Left cardiac atrium (tissue), 4 donors: ENCODE measurements around the gene GFOD2. TPM values are rescaled to one million over a fixed set of nuclear protein-coding genes. Genes with fewer than 3 reads are reported as not detected.
"Not testable (repeated sequence)": the region's sequence is repeated elsewhere in the genome, so short reads cannot be mapped to it uniquely, and the experiment has no call there.

ENCODE experiments used
- ATAC-seq, 2 donors: fragments of 200-7000 bp; cut with Tn5 transposase; one replicate each; pipeline ENCODE4 v1.9.1; 2020; ENCODE audit warnings: mild to moderate bottlenecking in 2 of 2, moderate library complexity in 2 of 2
- DNase-seq: peaks from one replicate; pipeline ENCODE4 v3.0.0-alpha.2; 2020
- intact Hi-C, 2 donors: fragments of 100-400 bp; cut with DNase I; formaldehyde crosslinking; loops; one replicate each; pipeline versions ENCODE4 v1.14.1 to v1.15.1; 2022 to 2023
- long read RNA-seq: library from polyadenylated mRNA; unstranded; transcript quantifications from one replicate; pipeline ENCODE4 v2.0.0, GENCODE V29; 2021
- total RNA-seq, 2 donors: library from RNA; stranded (reverse); fragmentation: NEBNext Ultra II Directional; extraction: Animal tissue kit (Norgen Biotek cat#: 25700); gene quantifications; one replicate each; pipeline ENCODE4 v1.2.1, GENCODE V29; 2021
- donor health status: DM: no; HTN: yes; CAD: no.
- donor health status: DM: no; HTN: yes; CAD: no; lungs with severe emphysema.
- donor health status: DM: yes; HTN: yes; CAD: no.
- donor health status: Dilated cardiomyopathy.

The GFOD2 gene, protein sequence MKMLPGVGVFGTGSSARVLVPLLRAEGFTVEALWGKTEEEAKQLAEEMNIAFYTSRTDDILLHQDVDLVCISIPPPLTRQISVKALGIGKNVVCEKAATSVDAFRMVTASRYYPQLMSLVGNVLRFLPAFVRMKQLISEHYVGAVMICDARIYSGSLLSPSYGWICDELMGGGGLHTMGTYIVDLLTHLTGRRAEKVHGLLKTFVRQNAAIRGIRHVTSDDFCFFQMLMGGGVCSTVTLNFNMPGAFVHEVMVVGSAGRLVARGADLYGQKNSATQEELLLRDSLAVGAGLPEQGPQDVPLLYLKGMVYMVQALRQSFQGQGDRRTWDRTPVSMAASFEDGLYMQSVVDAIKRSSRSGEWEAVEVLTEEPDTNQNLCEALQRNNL
- total RNA-seq, result 10 to 100 TPM; 10.1 to 11.7 TPM
- long read RNA-seq, full-length matches to known transcripts, result 10 of 10 reads
- long read RNA-seq, partial matches to known transcripts, result 0 of 10 reads
- long read RNA-seq, other reads (novel, unspliced or antisense), result 0 of 10 reads

- DNase-seq, result peak; percentile 97
- intact Hi-C loops, result no loop called here
- ATAC-seq, result peak; percentile 99
Observed at GRCh38 chr16:67719048-67719777, at the start of gene GFOD2. TSS of gene GFOD2 (minus strand) at chr16:67719316. CDS start at chr16:67685715, 33,601 bp downstream.

GRCh38 chr16:67767953-67768352 is 48.8 kb upstream of the GFOD2 start:
- no peak for DNase-seq
- intact Hi-C loops, result no loop called here
- no peak for ATAC-seq

GRCh38 chr16:67766291-67766690 is 47.2 kb upstream of the GFOD2 start:
- DNase-seq, result no peak
- intact Hi-C loops, result no loop called here
- ATAC-seq, result no peak

DNA sequence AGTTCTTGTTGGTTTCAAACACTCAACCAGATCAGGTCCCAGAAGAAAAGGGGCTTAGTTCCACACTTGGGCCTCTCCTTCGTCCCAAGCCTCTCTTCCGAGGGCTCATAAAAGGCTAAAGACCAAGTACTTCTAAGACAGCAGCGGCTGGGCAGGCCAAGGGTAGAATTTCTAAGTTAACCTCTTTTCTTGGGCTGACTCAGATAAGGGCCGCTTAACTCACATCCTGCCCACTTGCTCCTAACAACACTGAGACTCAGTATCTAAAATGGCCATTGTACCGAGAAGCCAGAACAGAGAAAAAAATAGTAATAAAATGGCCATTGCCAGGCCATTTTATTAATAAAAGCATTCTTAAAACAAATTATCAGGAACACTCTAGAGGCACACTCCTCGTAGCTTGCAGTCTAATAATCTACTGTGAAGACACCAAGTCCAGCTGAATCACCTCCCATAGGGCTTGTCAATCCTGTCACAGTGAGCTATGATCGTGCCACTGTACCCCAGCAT is 45.1 kb upstream of the GFOD2 start:
- intact Hi-C loops, result no loop called here
- DNase-seq (no peak), ATAC-seq (no peak)

DNA sequence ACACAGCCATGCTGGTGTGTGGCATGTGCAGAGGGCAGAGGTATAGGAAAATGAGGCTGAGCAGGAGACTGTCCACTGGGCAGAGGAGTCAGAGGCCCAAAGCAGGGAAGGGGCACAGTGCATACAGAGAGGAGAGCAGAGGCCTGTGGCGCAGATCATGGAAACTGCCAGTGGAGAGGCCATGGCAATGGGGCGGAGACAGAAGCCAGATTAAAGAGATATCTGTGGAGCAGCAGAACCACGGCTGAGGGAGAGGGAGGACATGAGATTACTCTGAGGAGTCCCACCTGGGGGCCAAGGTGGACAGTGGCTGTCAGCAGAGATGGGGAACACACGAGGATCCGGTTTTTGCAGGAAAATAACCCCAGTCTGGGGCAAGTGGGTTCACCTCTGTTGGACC is 44.0 kb upstream of the GFOD2 start:
- intact Hi-C loops, result no loop called here
- ATAC-seq (no peak), DNase-seq (no peak)

DNA sequence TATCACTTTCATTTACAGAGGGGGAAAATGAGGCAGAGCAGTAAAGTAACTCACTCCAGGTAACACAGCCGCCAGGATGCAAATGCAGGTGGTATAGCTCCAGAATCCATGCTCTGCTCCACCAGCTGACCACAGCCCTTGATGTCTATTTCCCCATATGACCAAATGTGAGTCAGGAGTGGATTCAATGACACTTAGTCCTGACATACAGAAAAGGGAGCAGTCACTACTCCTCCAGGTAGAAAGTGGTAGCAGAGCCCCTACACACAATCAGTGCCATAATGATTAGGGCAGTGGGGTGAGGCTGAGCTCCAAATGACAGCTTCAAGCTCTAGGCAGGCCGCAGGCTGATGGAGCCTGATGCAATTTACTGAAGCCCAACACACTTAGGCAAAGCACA is 43.3 kb upstream of the GFOD2 start:
- intact Hi-C loops, result no loop called here
- DNase-seq, result no peak
- no peak for ATAC-seq

DNA sequence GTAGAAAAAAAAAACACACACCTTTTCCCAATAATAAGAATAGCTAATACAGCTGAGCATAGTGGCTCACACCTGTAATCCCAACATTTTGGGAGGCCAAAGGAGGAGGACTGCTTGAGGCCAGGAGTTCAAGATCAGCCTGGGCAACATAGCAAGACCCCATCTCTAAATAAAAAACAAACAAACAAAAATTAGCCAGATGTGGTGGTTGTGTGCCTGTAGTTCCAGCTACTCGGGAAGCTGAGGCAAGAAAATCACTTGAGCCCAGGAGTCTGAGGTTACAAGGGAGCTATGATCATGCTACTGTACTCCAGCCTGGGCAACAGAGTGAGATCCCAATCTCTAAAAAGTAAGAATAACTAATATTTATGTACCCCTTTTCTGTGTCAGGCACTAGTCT is 42.8 kb upstream of the GFOD2 start:
- DNase-seq, result no peak
- ATAC-seq, result no peak
- intact Hi-C loops, result no loop called here

GRCh38 chr16:67760956-67761230 is 41.8 kb upstream of the GFOD2 start:
- ATAC-seq (no peak), DNase-seq (no peak)
- intact Hi-C loops, result no loop called here

- intact Hi-C loops, result no loop called here
- ATAC-seq, result no peak
Observed at GRCh38 chr16:67760206-67760955, 41.3 kb upstream of the GFOD2 start.

DNA sequence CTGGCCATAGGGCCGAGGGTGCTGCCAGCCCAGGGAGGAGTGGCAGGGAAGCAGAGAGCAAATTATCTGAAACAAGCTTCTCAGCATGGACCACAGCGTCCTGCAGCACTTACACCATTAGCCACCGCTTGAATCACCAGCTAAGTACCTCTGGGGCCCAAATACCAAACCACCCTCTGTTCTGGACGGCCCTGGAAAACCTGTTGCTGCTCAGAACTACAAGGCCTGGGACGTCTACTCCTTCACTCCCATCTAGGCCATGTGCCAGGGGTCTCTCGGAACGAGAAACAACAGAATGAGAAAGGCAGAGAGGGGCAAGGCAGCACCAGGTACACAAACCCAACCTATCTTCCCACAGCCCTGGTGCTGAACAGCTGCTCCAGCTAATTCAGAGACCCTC is 39.9 kb upstream of the GFOD2 start:
- ATAC-seq (no peak), DNase-seq (no peak)
- intact Hi-C loops, result no loop called here

More at GRCh38 chr16:67760206-67760955, 41.3 kb upstream of the GFOD2 start:
- DNase-seq, result no peak

DNA sequence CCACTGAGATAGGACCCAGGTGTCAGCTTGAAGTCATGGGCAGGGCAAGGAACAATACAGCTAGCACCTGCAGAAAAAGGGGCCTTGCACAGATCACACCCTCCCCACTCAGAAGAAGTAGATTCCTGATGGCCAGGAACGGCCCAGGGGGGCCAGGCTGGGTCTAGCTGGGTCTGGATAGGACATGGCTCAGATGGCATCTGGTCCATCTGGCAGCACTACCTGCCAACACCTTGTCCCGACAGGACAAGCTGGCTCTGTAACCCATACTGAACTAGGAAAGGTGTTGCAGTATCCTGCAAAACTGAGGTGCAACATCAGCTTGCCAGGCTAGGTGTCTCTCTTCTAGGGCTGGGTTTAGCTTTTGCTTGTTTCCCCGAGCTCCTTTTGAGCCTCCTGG is 38.9 kb upstream of the GFOD2 start:
- intact Hi-C loops, result no loop called here
- no peak for DNase-seq
- ATAC-seq, result no peak

DNA sequence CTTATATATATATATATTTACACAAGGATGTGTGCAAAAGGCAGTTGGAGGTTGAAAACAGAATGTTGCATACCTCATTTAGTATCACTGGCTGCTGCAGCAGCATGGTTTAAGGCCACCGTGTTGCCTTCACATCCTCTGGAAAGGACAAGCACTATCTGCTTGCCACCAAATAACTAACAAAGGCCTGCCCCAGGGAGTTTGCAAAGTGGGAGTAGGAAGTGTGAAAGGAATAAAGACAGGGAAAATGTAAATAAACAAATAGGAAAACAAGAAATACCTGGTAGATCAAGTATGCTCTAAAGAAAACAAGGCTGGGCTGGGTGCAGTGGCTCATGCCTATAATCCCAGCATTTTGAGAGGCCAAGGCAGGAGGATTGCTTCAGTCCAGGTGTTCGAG is 33.5 kb upstream of the GFOD2 start:
- DNase-seq (no peak), ATAC-seq (no peak)
- intact Hi-C loops, result no loop called here

DNA sequence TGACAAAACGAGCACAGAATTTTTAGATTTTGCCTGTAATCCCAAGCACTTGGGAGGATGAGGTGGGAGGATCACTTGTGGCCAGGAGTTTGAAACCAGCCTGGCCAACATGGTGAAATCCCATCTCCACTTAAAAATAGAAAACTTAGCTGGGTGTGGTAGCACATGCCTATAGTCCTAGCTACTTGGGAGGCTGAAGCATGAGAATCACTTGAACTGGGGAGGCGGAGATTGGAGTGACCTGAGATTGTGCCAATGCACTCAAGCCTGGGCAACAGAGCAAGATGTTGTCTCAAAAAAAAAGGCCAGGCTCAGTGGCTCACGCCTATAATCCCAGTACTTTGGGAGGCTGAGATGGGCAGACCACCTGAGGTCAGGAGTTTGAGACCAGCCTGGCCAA is 32.2 kb upstream of the GFOD2 start:
- DNase-seq, ATAC-seq, intact Hi-C loops: not testable (repeated sequence)

DNA sequence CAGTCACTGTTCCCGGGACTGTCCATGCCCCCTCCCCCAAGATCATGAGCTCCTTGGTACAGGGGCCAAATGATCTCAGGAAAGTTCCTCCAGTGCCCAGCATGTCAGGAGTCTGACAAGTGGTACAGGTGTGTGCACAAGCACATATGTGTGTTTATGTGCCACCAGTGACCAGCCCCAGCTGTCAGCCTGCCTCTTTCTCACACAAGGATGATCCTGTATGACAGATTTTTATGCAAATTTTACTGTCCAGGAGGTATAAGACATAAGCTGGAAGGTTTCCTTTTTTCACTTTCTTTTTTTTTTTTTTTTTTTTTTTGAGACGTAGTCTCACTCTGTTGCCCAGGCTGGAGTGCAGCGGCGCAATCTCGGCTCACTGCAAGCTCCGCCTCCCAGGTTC is 31.4 kb upstream of the GFOD2 start:
- ATAC-seq (no peak), DNase-seq (no peak)
- intact Hi-C loops, result no loop called here

GRCh38 chr16:67749436-67750078 is 30.4 kb upstream of the GFOD2 start:
- DNase-seq, result no peak
- no peak for ATAC-seq
- intact Hi-C loops, result no loop called here

- intact Hi-C loops, result no loop called here
- DNase-seq (no peak), ATAC-seq (no peak)
Observed at GRCh38 chr16:67748834-67749233, 29.7 kb upstream of the GFOD2 start.

GRCh38 chr16:67746846-67747245 is 27.7 kb upstream of the GFOD2 start:
- ATAC-seq (no peak), DNase-seq (no peak)
- intact Hi-C loops, result no loop called here

DNA sequence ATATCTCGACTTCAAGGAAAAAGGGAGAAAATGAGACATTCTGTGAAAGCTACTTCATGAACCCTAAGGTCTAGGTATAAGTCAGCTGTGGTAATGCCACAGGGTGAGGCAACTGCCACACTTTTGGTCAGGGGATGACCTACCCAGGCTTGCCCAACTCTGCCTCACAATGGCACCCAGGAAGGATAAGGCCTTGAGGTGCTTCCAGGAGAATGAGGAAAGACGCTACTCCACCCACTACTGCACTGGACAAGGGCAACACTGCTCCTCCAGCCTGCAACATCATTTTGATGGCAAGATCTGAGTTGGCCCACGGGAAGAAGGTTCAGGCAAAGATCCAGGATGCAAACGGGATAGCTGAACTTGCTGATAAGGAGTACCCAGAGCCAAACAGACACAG is 22.0 kb upstream of the GFOD2 start:
- no peak for DNase-seq
- ATAC-seq, result no peak
- intact Hi-C loops, result no loop called here

DNA sequence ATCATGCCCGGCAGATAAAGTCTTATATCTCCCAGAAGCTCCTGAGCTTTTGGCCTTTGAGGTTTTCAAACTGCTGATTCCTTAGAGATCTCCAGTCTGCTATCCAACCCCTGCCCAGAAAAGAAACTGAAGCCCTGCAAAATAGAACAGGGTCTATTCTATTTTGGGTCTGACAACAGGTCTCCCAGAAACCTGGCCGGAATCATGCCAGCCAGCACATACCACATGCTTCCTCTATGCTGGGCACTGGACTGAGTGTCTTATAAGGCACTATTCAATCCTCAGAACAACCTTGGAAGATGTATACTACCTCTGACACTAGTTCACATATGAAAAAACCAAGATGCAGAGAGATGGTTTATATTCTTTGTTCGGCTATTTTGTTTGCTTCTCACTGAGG is 21.3 kb upstream of the GFOD2 start:
- DNase-seq, result no peak
- intact Hi-C loops, result no loop called here
- ATAC-seq, result no peak
